LoVo (cell line): ENCODE measurements around the gene GNL1.
"Not testable (repeated sequence)": the region's sequence is repeated elsewhere in the genome, so short reads cannot be mapped to it uniquely, and the experiment has no call there.

ENCODE experiments used
- DNase-seq: peaks from one replicate; pipeline ENCODE4 v3.0.0-alpha.2; 2016; ENCODE audit warnings: low spot score

Gene GNL1

DNA sequence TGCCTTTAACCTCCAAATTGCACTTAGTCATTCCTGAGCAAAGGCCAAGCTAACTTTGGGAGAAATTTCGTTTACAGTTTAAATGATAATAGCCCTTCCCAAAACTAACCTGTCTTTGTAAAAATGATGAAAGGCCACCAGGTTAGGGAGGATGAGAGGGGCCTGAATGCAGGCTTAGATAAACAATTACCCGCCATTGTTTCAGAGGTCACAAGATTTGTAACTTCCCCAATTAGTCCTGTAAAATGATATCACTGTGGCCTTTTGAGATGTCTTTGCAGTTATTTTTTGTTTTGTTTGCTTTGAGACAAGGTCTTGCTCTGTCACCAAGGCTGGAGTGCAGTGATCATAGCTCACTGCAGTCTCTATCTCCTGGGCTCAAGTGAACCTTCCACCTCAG, 26.3 kb downstream of the GNL1 start:
- no peak for DNase-seq

DNA sequence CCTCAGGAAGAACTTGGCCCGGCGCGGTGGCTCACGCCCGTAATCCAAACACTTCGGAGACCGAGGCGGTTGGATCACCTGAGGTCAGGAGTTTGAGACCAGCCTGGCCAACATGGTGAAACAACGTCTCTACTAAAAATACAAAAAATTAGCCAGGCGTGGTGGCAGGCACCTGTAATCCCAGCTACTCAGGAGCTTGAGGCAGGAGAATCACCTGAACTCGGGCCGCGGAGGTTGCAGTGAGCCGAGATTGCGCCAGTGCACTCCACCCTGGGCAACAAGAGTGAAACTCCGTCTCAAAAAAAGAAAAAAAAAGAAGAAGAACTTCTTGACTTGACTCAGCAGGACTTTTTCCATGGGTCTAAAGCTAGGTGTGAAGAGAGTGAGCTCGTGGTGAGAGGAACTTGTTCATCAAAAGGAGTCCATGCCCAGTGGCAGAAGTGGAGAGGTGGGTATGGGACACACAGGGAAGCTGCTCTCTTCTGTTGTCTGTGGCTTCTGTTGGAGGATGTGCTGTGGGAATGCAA, 26.9 kb downstream of the GNL1 start:
- DNase-seq, result not testable (repeated sequence)

DNA sequence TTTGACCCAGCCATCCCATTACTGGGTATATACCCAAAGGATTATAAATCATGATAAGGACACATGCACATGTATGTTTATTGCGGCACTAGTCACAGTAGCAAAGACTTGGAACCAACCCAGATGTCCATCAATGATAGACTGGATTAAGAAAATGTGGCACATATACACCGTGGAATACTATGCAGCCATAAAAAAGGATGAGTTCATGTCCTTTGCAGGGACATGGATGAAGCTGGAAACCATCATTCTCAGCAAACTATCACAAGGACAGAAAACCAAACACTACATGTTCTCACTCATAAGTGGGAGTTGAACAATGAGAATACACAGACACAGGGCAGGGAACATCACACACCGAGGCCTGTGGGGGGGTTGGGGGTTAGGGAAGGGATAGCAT, 29.8 kb downstream of the GNL1 start:
- not testable (repeated sequence) for DNase-seq

DNA sequence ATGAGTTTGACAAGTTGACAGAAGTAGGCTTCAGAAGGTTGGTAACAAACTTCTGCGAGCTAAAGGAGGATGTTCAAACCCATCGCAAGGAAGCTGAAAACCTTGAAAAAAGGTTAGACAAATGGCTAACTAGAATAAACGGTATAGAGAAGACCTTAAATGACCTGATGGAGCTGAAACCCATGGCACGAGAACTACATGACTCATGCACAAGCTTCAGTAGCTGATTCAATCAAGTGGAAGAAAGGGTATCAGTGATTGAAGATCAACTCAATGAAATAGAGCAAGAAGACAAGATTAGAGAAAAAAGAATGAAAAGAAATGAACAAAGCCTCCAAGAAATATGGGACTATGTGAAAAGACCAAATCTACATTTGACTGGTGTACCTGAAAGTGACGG, 34.3 kb downstream of the GNL1 start:
- not testable (repeated sequence) for DNase-seq

DNA sequence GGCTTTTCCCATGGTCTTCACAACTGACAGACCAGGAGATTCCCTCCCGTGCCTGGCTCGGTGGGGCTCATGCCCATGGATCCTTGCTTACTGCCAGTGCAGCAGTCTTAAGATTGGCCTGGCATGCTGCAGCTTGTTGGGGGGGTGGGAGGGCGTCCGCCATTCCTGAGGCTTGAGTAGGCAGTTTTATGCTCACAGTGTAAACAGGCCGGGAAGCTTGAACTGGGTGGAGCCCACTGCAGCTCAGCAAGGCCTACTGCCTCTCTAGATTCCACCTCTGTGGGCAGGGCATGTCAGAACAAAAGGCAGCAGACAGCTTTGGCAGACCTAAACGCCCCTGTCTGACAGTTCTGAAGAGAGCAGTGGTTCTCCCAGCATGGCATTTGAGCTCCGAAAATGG, 35.2 kb downstream of the GNL1 start:
- DNase-seq, result peak; percentile 70

DNA sequence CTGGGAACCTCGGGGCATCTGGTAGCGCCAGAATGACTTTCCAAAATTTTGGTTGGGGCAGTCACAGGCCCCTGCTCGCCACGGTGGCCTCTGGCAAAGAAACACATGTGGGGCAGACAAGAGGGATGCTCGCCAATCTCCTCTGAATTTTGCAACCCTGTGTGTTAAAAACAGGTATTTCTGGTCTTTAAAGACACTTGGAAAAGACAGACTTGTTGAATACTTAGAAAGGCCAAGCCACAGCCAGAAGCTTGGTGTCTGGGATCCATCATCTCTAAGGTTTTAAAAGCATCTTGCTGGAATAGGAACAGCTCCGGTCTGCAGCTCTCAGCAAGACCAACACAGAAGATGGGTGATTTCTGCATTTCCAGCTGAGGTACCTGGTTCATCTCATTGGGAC, 35.8 kb downstream of the GNL1 start:
- DNase-seq, result no peak

DNA sequence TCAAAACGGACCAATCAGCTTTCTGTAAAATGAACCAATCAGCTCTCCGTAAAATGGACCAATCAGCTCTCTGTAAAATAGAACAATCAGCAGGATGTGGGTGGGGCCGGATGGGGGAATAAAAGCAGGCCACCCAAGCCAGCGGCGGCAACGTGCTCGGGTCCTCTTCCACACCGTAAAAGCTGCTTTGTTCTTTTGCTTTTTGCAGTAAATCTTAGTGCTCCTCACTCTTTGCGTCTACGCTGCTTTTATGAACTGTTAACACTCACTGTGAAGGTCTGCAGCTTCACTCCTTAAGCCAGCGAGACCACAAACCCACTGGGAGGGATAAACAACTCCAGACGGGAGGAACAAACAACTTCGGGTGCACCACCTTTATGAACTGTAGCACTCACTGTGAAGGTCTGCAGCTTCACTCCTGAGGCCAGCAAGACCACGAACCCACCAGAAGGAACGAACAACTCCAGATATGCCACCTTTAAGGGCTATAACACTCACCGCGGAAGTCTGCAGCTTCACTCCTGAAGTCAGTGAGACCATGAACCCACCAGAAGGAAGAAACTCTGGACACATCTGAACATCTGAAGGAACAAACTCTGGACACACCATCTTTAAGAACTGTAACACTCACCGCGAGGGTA, 37.7 kb downstream of the GNL1 start:
- not testable (repeated sequence) for DNase-seq

DNA sequence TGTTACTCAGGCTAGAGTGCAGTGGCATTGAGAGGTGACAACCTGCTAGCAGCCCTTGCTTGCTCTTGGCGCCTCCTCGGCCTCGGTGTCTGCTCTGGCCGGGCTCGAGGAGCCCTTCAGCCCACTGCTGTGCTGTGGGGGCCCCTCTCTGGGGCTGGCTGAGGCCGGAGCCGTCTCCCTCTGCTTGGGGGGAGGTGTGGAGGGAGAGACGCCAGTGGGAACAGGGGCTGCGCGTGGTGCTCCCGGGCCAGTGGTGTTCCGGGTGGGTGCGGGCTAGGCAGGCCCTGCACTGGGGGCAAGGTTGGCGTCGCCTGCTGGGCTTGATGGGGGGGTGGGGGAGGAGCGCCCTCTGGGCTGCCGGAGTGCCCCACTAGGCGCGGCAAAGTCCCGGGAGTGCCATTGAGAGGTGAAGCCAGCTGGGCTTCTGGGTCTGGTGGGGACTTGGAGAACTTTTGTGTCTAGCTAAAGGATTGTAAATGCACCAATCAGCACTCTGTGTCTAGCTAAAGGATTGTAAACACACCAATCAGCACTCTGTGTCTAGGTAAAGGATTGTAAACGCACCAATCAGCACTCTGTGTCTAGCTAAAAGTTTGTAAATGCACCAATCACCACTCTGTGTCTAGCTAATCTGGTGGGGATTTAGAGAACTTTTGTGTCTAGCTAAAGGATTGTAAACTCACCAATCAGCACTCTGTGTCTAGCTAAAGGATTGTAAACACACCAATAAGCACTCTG, 38.4 kb downstream of the GNL1 start:
- not testable (repeated sequence) for DNase-seq

DNA sequence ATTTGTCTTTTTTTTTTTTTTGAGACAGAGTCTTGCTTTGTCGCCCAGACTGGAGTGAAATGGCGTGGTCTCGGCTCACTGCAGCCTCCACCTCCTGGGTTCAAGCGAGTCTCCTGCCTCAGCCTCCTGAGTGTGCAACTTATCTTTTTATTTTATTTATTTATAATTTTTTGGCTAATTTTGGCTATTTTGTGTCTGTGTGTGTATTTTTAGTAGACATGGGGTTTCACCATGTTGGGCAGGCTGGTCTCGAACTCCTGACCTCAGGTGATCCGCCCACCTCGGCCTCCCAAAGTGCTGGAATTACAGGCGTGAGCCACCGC, 39.6 kb downstream of the GNL1 start:
- DNase-seq, result not testable (repeated sequence)

DNA sequence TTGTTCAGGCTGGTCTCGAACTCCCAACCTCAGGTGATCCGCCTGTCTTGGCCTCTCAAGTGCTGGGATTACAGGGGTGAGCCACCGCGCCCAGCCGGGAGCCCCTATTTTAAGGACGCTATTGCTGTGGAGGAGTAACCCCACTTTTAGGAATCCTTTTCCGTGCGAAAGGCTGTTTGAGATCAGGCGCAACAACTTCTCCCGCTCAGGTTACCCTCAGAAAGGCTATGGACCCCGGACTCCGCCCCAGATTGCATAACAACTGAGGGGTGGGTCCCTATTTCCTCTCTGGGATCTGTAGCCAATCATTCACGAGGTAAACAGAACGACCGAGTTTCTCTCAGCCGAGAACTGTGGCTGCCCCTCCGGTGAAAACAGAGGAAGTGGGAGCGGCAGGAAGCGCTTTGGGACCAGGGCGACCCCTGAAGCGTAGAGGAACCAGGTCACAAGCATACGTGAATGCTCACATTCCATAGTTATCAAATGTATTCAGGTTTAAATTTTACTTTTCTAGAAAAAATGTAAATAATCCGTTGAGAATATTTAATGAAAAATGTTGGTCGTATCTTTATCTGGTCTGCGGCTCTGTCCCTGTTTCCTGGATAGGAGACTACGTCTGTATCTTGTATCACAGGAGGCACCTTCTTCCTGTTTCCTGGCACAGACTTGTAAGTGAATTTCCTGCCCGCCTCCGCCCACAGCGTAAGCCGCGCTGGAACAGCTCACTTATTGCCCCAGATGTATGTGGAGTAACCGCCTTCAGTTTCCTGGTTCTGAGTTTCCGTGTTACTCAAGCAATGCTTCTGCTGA, 40.1 kb downstream of the GNL1 start:
- DNase-seq, result peak; percentile 89

DNA sequence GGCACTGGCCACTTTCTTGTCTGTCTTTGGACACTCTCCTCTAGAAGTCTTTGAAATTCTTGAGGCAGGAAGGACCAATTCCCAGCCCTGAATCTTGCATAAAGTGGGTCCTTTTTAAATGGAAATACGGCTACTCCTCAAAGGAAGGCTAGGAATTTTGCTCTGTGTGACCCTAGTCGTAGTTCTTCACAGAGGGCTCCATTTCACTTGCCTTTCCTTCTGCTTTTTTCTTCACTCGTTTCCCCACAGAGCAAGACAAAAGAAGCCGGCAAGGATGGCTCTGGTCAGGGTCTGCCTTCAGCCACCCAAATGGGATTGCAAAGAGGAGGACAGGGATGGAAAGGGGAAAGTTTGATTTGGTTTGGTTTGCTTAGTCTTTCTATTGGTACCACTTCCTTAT, 41.2 kb downstream of the GNL1 start:
- DNase-seq, result no peak

DNA sequence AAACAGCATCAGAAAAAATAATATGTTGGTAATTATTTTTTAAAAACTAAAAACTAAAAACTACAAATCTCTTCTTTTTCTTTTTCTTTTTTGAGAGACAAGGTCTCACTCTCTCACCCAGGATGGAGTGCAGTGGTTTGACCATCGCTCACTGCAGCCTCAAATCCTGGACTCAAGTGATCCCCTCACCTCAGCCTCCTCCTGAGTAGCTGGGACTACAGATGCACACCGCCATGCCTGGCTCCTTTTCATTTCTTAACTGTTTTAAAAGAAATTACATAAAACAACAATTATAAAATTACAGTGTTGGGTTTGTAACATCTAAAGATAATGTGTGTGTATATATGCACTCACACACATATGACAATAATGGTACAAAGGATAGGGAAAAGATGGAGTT, 42.8 kb downstream of the GNL1 start:
- no peak for DNase-seq

DNA sequence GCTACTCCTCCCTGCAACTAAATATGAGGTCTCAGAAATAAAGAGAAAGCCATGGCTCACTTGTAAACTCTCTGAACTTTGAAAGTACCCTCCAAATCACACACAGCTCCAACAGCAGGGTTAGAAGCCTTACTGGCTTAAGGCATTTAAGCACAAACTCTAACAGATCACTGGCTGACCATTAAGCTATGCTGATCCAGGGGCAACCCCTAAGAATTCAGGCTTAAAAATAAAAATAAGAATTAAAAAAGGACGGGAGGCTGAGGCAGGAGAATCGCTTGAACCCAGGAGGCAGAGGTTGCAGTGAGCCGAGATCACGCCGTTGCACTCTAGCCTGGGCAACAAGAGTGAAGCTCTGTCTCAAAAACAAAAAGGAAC, 45.1 kb downstream of the GNL1 start:
- DNase-seq, result no peak

DNA sequence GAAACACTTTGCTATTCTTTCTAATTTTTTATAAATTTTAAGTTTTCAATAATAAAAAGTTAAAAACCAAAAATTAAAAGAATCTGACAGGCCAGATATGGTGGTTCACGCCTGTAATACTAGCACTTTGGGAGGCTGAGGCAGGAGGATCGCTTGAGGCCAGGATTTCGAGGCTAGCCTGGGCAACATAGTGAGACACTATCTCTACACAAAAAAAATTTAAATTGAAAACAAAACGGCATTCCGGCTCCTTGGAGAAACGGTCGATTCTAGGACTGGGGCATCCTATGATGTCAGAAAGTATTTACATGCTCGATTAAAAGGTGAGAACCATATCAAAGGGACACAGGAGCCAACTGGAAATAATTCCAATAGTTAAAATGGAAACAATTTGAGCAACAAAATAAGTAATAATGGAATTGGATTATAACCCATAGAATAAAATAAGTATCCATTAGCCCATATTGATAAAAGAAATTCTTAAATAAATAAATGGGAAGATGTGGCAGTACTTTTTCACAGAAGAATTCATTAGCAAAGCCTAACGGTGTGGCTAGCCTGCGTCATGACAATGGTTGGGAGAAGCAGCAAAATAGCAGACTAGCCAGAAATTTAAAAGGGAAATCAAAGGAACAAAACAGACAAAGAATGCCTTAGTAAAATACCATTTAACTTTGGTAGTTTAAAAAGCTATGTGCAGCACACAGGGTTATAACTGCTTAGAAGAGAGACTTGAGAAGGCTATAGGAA, 45.7 kb downstream of the GNL1 start:
- no peak for DNase-seq

DNA sequence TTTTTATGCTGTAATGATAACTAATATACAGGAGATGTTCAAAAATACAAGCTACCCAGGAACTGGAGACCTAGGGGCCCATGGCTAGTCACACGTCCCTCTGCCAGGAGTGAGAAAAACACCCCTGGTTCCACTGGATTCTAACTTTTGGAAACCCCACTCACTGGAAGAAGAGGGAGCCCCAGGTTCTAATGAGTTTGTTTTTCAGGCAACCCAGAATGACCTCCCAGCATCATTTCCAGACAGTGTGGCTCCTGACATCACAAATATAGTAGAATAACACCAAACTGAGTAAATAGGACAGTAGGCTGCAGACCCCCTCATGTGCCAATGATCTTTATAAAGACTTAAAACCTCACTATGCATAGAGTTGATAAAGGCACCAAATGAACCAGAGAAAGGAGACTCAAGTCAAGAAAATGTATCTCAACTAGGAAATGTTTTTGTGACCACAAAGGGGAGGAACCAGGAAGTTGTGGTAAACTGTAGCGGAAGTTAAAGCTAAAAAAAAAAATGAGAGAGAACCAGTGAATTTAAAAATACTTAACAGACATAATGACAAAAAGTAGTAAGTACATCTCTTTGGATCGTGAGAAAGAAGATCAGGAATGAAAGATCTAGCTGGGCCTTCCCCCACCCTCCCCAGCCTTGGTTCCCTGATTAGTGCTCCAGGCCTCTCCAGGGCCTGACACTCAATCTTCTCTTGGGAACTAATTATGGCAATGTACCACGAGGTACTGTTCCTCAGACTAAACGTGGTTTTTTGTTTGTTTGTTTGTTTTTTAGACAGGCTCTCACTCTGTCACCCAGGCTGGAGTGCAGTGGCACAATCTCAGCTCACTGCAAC, 47.2 kb downstream of the GNL1 start:
- no peak for DNase-seq

DNA sequence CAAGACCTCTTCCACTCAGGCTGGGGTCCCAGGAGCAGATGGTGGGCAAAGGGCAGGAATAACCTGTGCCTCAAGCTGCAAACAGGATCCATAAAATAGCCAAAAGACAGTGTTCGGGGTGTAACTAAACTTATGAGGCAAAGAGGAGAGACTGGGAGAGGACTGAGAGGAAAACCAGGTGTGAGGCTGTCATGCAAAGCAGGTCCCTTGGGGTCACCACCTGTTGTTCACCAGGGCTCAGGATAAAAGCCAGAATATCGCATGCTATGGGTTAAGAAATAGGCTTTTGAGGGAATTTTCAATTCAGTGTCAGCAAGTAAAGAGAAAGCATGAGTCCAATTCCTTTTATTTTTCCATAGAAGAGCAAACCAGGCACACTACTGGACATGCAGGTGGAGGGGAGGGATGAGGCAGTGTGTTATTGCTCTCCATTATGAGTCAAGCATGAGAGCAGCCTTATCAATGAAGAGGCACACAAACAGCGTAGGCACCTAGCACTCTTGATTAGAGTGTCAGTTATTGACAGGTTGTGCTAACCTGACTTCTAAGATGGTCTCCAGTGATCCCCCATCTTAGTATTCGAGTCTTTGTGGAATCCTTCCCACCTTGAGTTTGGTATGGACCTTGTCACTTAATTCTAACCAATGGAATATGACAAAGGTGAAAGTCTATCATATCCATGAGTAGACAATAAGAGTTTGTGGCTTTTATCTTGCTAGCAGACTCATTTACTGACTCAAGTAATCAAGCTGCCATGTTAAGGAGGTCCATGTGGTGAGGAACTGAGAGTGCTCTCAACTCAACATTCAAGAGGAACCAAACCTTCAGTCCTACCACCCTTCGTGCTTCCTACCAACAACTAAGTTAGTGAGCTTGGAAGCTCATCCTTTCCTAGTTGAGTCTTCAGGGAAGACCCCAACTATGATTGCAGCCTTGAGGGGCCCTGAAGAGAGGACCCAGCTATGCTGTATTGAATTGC, 48.2 kb downstream of the GNL1 start:
- no peak for DNase-seq

DNA sequence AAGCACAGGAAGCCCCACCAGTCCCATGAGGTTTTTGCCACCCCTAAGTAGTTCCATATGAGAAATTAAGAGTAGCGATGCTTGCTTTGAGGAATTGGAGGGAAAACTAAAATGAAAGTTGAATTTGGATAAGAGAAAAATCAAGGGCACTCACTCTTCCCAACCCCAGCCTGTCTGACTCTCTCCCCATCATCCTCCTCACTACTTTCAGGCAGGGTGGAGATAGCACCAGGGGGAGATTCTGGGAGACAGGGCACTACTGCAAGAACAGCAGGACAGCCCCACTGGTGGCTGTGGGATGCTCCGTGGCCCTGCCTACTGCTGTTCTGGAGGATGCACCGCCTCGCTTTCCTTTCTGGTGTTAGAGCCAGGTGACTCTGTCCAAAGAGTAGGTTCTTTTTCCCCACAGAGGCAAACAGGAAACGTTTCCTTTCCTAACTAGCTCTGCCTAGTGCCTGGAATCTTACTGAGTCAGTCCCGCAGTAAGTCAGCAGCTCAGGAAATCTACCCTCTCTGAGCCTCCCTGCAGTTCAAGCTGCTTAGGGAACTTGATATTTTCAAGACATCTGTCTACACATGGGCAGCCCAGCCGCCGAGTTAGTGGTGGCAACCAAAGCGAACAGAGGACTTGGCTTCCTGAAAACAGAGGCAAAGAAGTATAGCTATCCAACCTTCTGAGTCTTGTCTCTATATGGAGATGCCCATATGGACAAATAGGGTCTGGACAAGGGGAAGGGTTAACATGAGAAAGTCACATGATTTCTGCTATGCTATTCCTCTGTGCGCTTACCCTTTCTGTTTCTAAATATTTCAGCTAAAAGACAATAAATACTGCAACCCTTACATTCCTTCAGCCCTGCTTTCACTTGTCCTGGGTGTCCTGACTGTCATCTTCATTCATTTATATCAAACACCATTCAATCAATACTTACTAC, 55.6 kb downstream of the GNL1 start:
- DNase-seq, result no peak

DNA sequence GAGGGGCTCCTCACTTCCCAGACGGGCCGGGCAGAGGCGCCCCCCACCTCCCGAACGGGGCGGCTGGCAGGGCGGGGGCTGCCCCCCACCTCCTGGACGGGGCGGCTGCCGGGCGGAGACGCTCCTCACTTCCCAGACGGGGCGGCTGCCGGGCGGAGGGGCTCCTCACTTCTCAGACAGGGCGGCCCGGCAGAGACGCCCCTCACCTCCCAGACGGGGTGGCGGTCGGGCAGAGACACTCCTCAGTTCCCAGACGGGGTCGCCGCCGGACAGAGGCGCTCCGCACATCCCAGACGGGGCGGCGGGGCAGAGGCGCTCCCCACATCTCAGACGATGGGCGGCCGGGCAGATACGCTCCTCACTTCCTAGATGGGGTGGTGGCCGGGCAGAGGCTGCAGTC, 57.6 kb downstream of the GNL1 start:
- DNase-seq, result not testable (repeated sequence)

DNA sequence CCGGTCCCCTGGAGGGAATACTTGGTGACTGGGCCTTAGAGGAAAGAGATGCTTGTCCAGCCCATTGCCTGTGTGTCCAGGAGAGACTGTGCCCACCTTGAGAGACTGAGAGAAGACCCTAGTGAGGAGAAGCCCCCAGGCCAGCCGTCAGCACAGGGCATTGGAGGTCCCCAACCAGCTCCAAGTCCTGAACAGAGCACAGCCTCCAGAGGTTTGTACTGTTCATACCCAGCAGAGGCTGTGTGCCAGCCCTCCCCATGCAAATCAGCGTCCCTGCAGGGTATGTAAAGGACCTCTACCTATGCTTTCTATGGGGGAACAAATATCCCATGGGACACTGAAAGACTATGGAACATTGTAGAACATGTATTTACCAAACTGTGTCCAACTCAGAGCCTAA, 58.6 kb downstream of the GNL1 start:
- DNase-seq, result no peak
